Measurements from ENCODE around the gene NUMB.

NUMB gene

GRCh38 chr14:73289729-73290128, 168.6 kb downstream of the NUMB start:
- no peak for DNase-seq (ENCODE audit: low read depth)

GRCh38 chr14:73289308-73289707, 169.0 kb downstream of the NUMB start:
- no peak for DNase-seq (ENCODE audit: low read depth)

GRCh38 chr14:73287071-73287470, 171.3 kb downstream of the NUMB start:
- no peak for DNase-seq (ENCODE audit: low read depth)

- no peak for DNase-seq (ENCODE audit: low read depth)
Observed at GRCh38 chr14:73286598-73286997, 171.7 kb downstream of the NUMB start.

GRCh38 chr14:73285979-73286378, 172.4 kb downstream of the NUMB start:
- DNase-seq (ENCODE audit: low read depth): no peak

GRCh38 chr14:73283608-73284379, 174.6 kb downstream of the NUMB start:
- DNase-seq (ENCODE audit: low read depth): no peak

- DNase-seq (ENCODE audit: low read depth): no peak
Observed at GRCh38 chr14:73280903-73281302, 177.4 kb downstream of the NUMB start.

- DNase-seq (ENCODE audit: low read depth): no peak
Observed at GRCh38 chr14:73277376-73277775, 181.0 kb downstream of the NUMB start.

GRCh38 chr14:73276836-73277235, 181.5 kb downstream of the NUMB start:
- no peak for DNase-seq (ENCODE audit: low read depth)

GRCh38 chr14:73273799-73274198, 184.5 kb downstream of the NUMB start:
- no peak for DNase-seq (ENCODE audit: low read depth)

GRCh38 chr14:73272393-73272792, 186.0 kb downstream of the NUMB start:
- no peak for DNase-seq (ENCODE audit: low read depth)

GRCh38 chr14:73269729-73270531, 188.4 kb downstream of the NUMB start:
- DNase-seq (ENCODE audit: low read depth): no peak

GRCh38 chr14:73267474-73267873, 190.9 kb downstream of the NUMB start:
- no peak for DNase-seq (ENCODE audit: low read depth)

- no peak for DNase-seq (ENCODE audit: low read depth)
Observed at GRCh38 chr14:73266317-73266716, 192.0 kb downstream of the NUMB start.

- no peak for DNase-seq (ENCODE audit: low read depth)
Observed at GRCh38 chr14:73265721-73266046, 192.7 kb downstream of the NUMB start.

- no peak for DNase-seq (ENCODE audit: low read depth)
Observed at GRCh38 chr14:73264885-73265720, 193.2 kb downstream of the NUMB start.

- no peak for DNase-seq (ENCODE audit: low read depth)
Observed at GRCh38 chr14:73264080-73264884, 194.1 kb downstream of the NUMB start.

- DNase-seq (ENCODE audit: low read depth): no peak
Observed at GRCh38 chr14:73263606-73264005, 194.7 kb downstream of the NUMB start.

- no peak for DNase-seq (ENCODE audit: low read depth)
Observed at GRCh38 chr14:73262427-73263183, 195.7 kb downstream of the NUMB start.

- DNase-seq (ENCODE audit: low read depth): no peak
Observed at GRCh38 chr14:73261520-73262426, 196.6 kb downstream of the NUMB start.

All from stimulated activated CD4-positive, alpha-beta T cell treated with anti-CD3 and anti-CD28 coated beads, Interleukin-2, amount 100 ng/mL, for 4 hours (primary cell).